Activated gamma-delta T cell treated with Interleukin-2 at 50 U/mL for 16 hours (primary cell): ENCODE measurements around the gene BAD.
"Not testable (repeated sequence)": the region's sequence is repeated elsewhere in the genome, so short reads cannot be mapped to it uniquely, and the experiment has no call there.

Experiments
- DNase-seq: peaks from one replicate; pipeline ENCODE4 v3.0.0-alpha.2; 2020

BAD gene

DNA sequence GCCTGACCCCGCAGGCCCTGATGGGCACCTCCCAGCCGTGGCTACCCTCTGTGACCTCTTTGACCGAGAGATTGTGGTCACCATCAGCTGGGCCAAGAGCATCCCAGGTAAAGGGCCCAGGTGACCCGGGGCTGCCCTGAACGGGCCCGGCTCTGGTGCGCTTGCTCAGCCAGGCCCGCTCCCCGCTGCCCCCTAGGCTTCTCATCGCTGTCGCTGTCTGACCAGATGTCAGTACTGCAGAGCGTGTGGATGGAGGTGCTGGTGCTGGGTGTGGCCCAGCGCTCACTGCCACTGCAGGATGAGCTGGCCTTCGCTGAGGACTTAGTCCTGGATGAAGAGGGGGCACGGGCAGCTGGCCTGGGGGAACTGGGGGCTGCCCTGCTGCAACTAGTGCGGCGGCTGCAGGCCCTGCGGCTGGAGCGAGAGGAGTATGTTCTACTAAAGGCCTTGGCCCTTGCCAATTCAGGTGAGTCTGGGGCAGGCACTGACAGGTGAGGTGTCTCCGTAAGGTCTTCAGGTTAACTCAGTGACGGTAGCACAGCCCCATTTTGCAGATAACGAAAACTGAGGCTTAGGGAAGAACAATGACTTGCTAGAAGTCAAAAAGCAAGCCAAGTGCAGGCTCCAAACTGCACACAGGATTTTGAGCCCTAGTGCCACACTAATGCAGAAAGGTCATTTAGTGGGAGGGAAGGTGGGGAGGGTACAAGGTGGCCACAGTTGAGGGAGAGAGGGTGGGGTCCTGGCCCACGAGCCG is 30.5 kb upstream of the BAD start:
- no peak for DNase-seq

DNA sequence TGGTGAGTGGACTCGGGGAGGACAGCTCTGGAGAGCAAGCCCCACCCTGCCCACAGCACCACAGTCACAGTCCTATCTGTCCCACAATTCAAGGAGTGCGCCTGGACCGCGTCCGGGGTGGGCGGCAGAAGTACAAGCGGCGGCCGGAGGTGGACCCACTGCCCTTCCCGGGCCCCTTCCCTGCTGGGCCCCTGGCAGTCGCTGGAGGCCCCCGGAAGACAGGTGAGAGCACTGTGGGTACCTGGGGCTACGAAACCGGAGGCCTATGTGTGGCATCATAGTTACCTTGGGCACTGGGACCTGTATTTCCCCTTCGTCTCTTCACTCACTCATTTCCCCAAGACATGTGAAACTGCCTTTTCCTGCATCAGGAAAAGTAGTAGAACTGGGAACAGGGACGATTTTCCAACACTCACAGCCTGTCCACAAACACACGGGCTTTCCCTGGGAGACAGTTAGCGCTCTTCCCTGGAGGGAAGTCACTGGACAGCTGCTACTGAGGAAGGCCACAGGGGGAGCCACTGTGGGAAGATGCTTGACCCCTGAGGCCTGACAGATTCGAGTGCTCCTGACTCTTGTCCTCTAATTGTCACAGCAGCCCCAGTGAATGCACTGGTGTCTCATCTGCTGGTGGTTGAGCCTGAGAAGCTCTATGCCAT is 29.8 kb upstream of the BAD start:
- no peak for DNase-seq

- no peak for DNase-seq
Measured at GRCh38 chr11:64313491-64314145, 29.2 kb upstream of the BAD start.

GRCh38 chr11:64312947-64313346 is 28.5 kb upstream of the BAD start:
- DNase-seq: no peak

DNA sequence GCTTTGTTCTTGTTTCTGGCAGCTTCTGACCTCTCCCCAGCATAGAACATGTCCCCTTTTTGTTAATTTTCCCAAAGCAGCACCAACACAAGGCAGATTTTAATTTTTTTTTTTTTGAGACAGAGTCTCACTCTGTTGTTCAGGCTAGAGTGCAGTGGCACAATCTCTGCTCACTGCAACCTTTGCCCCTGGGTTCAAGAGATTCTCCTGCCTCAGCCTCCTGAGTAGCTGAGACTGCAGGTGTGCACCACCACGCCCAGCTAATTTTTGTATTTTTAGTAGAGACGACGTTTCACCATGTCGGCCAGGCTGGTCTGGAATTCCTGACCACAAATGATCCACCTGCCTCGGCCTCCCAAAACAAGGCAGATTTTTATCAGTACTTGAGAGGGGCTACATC is 23.3 kb upstream of the BAD start:
- not testable (repeated sequence) for DNase-seq

- DNase-seq: no peak
Measured at GRCh38 chr11:64306876-64307622, 22.6 kb upstream of the BAD start.

- DNase-seq: no peak
Measured at GRCh38 chr11:64306563-64306875, 22.1 kb upstream of the BAD start.

- peak; percentile 60 for DNase-seq
Measured at GRCh38 chr11:64305691-64306562, 21.5 kb upstream of the BAD start.

GRCh38 chr11:64305075-64305690 is 20.7 kb upstream of the BAD start, which contains the start of gene ESRRA:
Gene ESRRA (plus strand): TSS chr11:64305524. CDS start chr11:64307180, 1,656 bp downstream.
- peak; percentile 100 for DNase-seq

DNA sequence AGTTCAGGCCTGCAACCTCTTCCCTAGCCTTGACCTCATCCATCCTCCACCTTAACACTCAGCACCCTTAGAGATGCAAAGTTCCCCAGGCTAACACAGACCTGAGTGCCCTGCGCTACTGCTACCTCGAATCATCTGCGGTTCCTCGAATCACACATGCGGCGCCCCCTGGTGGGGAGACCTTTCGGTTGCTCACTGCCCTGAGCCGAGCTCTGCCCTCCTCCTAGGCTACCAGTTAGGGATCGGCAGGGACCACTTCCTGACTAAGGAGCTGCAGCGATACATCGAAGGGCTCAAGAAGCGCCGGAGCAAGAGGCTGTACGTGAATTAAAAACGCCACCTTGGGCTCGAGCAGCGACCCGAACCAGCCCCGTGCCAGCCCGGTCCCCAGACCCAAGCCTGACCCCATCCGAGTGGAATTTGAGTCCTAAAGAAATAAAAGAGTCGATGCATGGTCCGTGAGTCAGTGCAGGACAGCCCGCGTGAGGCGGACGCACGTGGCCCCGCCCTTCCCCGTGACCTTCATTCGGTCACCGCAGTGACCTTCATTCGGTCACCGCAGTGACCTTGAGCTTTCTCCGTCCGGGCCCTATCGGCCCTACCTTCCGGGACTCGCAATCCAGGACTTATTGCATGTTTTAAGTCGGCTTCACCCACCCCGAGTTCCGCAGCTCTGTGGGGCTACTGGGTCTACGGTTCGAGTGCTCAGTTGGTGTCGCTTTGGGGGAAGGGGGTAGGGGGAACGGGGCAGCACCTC is 20.0 kb upstream of the BAD start:
- peak; percentile 96 for DNase-seq

DNA sequence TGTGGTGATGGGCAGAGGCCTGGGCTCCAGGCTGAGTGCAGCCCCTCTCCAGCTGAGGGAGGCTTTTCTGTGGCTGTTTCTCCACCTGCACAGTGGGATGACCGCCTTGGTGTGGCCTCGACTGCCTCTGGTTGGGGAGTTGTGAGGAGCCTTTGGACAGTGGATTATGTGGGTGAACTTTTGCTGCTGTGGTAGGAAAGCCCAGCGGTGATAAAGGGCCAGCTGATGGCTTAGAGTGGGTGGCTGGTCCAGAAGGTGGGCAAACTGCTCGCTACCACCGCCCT is 19.5 kb upstream of the BAD start:
- no peak for DNase-seq

- DNase-seq: no peak
Measured at GRCh38 chr11:64303109-64304031, 18.9 kb upstream of the BAD start.

- DNase-seq: no peak
Measured at GRCh38 chr11:64299847-64300648, 15.6 kb upstream of the BAD start, which contains the start of gene CATSPERZ. Gene CATSPERZ (plus strand): TSS chr11:64300358. CDS start chr11:64300411, 53 bp downstream.

DNA sequence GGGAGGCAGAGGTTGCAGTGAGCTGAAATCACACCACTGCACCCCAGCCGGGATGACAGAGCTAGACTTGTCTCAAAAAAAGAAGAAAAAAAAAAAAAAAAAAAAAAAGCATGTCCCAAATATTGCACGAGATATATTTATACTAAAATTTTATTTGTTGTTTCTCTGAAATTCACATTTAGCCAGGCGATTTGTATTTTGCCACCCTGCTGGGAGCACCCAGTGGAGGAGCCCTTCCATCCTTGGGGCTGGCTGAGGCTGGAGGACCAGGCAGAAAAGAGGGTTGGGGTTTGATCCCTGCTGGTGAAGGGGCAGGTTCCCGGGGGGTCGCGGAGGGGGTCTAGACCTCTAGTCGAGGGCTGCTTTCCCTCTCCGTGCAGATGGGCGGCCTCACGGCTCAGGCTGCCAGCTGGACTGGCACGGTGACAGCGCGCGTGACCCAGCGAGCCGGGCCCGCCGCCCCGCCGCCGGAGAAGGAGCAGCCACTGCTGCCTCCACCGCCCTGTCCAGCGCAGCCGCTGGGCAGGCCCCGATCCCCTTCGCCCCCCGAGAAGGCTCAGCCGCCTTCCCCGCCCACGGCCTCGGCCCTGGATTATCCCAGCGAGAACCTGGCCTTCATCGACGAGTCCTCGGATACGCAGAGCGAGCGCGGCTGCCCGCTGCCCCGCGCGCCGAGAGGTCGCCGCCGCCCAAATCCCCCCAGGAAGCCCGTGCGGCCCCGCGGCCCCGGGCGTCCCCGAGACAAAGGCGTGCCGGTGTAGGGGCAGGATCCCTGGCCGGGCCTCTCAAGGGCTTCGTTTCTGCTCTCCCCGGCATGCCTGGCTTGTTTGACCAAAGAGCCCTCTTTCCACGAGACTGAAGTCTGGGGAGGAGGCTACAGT is 14.7 kb upstream of the BAD start:
- no peak for DNase-seq

DNA sequence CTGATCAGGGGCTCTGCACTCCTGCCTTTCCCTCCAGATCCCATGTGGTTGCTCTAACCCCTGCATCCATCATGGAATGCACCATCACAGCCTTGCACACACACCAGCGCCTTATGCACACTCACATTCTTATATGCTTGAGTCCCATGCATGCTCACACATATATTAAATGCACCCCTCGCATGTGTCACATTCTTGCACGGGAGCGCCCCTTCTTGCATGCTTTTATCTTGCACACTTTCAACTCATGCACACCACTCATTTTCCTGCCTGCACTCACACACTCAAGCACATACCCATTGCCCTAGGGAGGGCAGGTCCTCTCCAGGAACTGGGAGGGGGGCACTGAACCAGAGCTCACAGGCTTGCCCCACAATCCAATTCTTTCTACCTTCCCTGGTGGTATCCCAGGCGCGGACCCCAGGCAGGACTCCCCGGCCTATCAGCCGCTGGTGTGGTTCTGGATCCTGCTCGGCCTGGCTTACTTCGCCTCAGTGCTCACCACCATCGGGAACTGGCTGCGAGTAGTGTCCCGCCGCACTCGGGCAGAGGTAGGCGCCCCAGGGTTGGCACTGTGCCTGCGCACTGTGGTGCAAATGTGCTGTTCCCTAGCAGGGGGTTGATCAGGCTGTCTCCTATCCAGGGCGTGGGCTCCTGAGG is 13.4 kb upstream of the BAD start:
- no peak for DNase-seq

GRCh38 chr11:64296830-64297698 is 12.6 kb upstream of the BAD start:
- DNase-seq: no peak

DNA sequence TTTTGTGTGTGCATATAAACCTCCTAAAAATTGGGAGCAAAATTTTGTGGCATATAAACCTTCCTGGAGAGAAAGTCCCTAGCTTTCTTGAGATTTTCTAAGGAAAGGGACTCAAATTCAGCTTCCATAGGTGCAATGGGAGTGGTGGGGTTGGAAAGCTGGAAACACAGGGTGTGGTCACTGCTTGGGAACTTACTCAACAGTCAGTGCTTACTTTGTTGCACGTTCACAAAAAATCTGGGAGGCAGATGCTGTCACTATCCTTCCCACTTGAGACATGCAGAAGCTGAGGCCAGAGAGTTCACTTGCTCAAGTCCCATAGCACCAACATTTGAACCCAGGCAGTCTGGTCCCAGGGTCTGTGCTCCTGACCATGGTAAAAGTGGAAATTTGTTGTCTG is 11.8 kb upstream of the BAD start:
- DNase-seq: no peak
